ENCODE results near the gene EGFR.

- TF ChIP-seq, protein P1, sequence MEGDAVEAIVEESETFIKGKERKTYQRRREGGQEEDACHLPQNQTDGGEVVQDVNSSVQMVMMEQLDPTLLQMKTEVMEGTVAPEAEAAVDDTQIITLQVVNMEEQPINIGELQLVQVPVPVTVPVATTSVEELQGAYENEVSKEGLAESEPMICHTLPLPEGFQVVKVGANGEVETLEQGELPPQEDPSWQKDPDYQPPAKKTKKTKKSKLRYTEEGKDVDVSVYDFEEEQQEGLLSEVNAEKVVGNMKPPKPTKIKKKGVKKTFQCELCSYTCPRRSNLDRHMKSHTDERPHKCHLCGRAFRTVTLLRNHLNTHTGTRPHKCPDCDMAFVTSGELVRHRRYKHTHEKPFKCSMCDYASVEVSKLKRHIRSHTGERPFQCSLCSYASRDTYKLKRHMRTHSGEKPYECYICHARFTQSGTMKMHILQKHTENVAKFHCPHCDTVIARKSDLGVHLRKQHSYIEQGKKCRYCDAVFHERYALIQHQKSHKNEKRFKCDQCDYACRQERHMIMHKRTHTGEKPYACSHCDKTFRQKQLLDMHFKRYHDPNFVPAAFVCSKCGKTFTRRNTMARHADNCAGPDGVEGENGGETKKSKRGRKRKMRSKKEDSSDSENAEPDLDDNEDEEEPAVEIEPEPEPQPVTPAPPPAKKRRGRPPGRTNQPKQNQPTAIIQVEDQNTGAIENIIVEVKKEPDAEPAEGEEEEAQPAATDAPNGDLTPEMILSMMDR (conservative IDR thresholded peaks at IDR 0.05; ENCODE audit: low read length): no peak
- no peak for TF ChIP-seq EZH2phosphoT487 (IDR thresholded peaks at IDR 0.05; ENCODE audit: borderline replicate concordance)
These were observed 153.3 kb downstream of the EGFR start for GRCh38 chr7:55172161-55172560.

Measured in Loucy (cell line).